Sciatic nerve (tissue), 2 donors: ENCODE measurements around the gene TEX264. TPM values are rescaled to one million over a fixed set of nuclear protein-coding genes. Genes with fewer than 3 reads are reported as not detected.

Experiments
- ATAC-seq: fragments of 200-7000 bp; cut with Tn5 transposase; one replicate; pipeline ENCODE4 v1.9.1; 2020; ENCODE audit warnings: mild to moderate bottlenecking, moderate library complexity
- DNase-seq: peaks from one replicate; pipeline ENCODE4 v3.0.0-alpha.2; 2020; ENCODE audit warnings: low spot score
- intact Hi-C: fragments of 100-400 bp; cut with DNase I; formaldehyde crosslinking; loops from one replicate; pipeline ENCODE4 v1.14.2; 2022
- total RNA-seq: library from RNA; stranded (reverse); fragmentation: NEBNext Ultra II Directional; extraction: Animal tissue kit (Norgen Biotek cat#: 25700); gene quantifications from one replicate; pipeline ENCODE4 v1.2.1, GENCODE V29; 2021
- donor health status: DM: no; HTN: no; CAD: no.
- donor health status: DM: no; HTN: no; CAD: no.

TEX264 gene
- total RNA-seq, 1 donor from 2014 or later = 35.8 TPM

DNA sequence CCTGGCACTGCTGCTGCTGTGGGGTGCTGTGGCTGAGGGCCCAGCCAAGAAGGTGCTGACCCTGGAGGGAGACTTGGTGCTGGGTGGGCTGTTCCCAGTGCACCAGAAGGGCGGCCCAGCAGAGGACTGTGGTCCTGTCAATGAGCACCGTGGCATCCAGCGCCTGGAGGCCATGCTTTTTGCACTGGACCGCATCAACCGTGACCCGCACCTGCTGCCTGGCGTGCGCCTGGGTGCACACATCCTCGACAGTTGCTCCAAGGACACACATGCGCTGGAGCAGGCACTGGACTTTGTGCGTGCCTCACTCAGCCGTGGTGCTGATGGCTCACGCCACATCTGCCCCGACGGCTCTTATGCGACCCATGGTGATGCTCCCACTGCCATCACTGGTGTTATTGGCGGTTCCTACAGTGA lies 38.0 kb downstream of the TEX264 start:
- DNase-seq (peak; percentile 41), ATAC-seq (no peak)

DNA sequence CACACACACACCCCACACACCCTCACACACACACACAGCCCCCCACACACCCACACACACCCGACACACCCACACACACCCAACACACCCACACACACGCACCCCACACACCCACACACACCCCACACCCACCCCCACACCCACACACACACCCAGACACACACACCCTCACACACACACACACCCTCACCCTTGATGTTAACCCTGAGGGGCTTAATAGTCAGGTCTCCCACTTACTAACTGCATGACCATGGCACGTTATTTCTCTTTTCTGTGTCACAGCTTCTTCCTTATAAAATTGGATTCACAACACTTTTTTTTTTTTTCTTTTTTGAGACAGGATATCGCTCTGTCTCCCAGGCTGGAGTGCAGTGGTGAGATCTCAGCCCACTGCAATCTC lies 38.6 kb downstream of the TEX264 start:
- peak; percentile 8 for DNase-seq
- ATAC-seq = no peak
- intact Hi-C loops = no loop called here

More for the DNA sequence above, 38.0 kb downstream of the TEX264 start:
- intact Hi-C loops = no loop called here

DNA sequence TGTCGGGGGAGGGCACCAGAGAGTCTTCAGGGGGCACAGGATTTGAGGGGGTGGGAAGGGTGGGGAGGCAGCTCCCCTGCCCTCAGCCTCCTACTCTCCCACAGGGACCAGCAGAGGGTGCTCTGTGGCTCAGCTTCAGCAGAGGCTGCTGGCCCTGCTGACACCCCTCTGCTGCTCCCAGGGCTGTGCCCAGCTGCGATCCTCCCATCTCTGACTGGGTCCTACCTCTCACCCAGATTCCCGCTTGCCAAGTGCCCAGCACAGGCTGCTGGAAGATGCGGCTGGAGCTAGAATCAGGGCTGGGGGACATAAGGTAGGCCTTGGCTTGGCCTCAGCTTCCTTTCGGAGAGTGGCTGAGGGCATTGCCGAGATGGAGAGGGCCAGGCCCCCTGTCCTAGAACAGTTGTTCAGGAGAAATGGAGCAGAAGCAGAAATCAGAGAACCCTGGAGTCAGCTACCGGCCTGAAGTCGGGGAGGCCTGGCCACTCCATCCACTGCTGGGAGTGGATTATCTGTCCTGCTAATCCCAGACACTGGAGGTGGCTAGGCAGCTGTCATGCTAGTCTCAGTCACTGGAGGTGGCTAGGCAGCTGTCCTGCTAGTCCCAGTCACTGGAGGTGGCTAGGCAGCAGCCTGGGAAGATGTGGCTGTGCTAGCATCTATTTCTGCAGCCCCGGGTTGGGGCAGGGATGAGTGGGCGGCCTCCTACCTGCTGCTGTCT lies 39.7 kb downstream of the TEX264 start:
- intact Hi-C loops = no loop called here
- peak; percentile 33 for DNase-seq
- no peak for ATAC-seq

DNA sequence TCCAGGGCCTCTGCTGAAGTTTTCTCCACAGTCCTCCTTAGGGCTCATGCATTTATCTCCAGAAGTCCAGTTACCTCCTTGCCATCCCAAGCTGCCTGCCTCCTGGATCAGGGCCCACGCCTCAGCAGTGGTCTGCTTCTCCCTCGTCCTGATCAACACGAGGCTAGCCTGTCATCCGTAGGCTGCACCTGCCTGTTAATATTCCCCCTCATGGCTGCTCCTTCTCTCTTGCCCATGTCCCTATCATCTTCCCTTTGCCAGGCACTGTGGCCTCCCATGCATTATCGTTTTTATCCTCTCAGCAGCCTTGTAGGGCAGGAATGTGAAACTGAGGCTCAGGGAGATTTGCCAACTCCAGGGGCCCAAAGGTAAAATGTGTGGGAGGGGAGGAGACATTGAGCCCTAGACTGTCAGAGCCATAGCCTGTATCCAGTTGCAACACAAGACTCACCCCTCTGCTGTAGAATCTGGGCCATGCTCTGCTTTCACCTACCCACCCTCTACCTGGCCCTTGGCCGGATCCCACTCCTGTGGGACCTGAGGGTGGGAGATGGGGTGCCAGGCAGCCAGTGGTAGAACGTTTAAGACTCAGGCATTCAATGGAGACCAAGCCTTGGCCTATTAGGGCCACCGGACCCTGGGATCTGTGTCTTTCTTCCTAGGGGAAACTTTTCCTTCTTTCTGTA lies 40.4 kb downstream of the TEX264 start:
- ATAC-seq (no peak), DNase-seq (peak; percentile 27)
- intact Hi-C loops = no loop called here

DNA sequence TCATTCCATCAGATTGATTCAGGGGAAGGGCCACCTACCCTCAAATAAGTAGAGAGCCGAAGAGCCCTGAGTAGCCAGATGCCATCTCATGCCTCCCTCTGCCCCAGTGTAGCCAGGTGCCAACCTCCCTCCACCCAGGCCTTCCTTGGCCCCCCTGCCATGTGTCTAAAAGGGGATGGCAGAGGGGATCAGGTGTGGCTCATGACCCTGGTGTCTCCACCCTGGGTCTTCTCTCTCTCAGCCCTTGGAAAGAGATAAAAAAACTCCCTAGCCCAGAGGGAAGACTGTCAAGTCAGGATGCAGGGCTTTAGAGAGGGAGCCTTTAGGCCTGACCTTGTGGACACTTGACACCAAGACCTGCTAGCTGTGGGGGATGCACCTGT lies 41.0 kb downstream of the TEX264 start:
- ATAC-seq (no peak), DNase-seq (peak; percentile 7)
- intact Hi-C loops = no loop called here

DNA sequence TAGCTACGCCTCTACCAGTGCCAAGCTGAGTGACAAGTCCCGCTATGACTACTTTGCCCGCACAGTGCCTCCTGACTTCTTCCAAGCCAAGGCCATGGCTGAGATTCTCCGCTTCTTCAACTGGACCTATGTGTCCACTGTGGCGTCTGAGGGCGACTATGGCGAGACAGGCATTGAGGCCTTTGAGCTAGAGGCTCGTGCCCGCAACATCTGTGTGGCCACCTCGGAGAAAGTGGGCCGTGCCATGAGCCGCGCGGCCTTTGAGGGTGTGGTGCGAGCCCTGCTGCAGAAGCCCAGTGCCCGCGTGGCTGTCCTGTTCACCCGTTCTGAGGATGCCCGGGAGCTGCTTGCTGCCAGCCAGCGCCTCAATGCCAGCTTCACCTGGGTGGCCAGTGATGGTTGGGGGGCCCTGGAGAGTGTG lies 41.5 kb downstream of the TEX264 start:
- ATAC-seq = no peak
- intact Hi-C loops = no loop called here
- DNase-seq = peak; percentile 36

DNA sequence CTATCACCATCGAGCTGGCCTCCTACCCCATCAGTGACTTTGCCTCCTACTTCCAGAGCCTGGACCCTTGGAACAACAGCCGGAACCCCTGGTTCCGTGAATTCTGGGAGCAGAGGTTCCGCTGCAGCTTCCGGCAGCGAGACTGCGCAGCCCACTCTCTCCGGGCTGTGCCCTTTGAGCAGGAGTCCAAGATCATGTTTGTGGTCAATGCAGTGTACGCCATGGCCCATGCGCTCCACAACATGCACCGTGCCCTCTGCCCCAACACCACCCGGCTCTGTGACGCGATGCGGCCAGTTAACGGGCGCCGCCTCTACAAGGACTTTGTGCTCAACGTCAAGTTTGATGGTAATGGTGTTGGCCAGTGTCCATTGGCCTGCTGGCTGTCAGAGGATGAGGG lies 41.9 kb downstream of the TEX264 start:
- DNase-seq = peak; percentile 38
- no peak for ATAC-seq
- intact Hi-C loops = no loop called here

DNA sequence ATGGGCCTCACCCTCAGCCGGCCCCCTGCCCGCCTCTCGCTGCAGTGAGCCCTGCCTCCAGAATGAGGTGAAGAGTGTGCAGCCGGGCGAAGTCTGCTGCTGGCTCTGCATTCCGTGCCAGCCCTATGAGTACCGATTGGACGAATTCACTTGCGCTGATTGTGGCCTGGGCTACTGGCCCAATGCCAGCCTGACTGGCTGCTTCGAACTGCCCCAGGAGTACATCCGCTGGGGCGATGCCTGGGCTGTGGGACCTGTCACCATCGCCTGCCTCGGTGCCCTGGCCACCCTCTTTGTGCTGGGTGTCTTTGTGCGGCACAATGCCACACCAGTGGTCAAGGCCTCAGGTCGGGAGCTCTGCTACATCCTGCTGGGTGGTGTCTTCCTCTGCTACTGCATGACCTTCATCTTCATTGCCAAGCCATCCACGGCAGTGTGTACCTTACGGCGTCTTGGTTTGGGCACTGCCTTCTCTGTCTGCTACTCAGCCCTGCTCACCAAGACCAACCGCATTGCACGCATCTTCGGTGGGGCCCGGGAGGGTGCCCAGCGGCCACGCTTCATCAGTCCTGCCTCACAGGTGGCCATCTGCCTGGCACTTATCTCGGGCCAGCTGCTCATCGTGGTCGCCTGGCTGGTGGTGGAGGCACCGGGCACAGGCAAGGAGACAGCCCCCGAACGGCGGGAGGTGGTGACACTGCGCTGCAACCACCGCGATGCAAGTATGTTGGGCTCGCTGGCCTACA lies 44.4 kb downstream of the TEX264 start:
- ATAC-seq (no peak), DNase-seq (no peak)
- intact Hi-C loops = no loop called here

DNA sequence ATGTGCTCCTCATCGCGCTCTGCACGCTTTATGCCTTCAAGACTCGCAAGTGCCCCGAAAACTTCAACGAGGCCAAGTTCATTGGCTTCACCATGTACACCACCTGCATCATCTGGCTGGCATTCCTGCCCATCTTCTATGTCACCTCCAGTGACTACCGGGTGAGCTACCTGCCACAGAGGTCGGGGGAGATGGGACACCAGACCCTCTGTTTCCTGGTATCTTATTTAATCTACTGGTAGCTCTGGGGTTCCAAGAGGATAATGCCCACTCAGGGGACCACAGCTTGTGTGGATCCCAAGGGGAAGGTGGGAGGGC lies 44.9 kb downstream of the TEX264 start:
- no peak for ATAC-seq
- intact Hi-C loops = no loop called here
- no peak for DNase-seq

DNA sequence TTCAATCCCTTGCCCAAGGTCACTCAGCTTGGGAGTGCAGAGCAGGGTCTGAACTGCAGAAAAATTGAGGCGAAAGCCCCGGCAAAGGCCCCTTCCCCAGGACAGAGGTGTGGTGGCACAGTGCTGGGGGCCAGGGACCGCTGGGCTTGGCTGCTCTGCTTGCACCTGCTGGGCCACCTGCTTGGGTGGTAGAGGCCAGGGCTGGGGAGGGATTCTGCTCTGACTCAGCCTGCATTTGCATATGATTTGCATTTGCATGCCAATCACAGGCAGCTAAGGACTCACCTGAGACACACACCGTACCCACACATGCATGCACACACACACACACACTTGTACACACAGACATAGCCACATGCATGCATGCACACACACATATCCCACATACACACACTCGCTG lies 45.8 kb downstream of the TEX264 start:
- ATAC-seq = no peak

DNA sequence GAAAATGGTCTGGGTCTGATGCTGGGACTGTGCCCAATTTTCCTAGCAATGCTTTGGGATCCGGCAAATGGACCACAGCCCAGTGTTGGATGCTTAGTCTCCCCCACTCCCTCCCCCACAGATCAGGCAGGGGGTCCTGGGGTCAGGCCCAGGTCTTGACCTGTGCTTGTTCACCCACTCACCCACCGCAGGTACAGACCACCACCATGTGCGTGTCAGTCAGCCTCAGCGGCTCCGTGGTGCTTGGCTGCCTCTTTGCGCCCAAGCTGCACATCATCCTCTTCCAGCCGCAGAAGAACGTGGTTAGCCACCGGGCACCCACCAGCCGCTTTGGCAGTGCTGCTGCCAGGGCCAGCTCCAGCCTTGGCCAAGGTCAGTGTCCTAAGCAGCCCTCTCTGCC lies 46.4 kb downstream of the TEX264 start:
- no peak for DNase-seq
- intact Hi-C loops = no loop called here

More for the DNA sequence above, 45.8 kb downstream of the TEX264 start:
- intact Hi-C loops = no loop called here
- DNase-seq = no peak

DNA sequence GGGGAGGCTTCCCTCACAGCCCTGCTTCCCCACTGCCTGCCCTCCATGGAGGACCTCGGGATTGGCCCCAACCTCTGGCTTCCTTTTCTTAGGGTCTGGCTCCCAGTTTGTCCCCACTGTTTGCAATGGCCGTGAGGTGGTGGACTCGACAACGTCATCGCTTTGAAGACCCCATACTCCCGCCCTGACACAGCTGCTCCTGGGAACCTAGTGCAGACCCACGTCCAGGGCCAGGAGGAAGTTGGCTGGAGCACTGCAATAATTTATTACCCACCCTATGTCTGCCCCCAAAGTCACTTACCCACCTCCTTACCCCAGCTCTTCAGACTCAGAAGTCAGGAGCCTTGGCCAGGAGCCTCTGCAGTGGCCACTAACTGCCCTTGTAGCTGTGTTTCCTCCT lies 46.9 kb downstream of the TEX264 start:
- DNase-seq = no peak
- intact Hi-C loops = no loop called here
- no peak for ATAC-seq

More for the DNA sequence above, 46.4 kb downstream of the TEX264 start:
- no peak for ATAC-seq

DNA sequence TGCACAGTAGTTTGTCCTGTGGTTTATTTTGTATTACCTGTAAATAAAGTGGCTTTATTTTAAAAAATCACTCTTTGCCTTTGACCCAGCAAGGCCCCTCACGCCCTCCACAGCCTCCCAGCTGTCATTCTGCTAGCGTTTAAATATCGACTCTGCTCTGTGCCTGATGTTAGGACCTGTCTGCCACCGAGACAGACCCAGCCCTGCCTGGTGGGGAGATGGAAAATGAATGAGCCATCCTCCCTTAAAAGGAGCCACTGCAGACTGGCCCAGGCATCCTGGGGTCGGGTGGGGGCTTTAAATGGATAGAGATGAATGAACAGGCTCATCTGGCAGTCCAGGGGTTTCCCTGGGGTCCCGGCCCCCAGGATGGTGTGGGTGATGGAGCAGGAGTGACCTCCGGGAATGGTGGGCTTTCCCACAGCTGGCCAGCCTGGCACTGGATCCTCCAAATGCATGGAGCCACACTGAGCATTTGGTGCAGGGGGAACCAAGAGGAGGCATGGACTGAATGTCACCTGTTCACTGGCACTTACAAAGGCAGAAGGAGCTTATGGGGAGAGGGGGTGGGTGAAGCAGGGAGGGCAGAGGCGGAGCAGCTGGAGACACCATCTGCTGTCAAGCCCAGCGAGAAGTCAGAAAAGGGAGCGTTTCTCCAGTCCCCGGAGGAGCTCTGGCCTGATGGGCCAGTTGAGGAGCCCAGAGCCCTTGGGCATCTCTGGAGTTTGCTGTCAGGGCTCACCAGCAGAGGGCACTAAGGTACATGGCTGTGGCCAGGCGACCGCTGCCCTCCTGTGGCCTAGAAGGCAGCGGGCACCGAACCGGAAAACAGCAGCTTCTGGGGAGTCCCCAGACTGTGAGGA lies 47.7 kb downstream of the TEX264 start:
- intact Hi-C loops = no loop called here
- no peak for ATAC-seq
- DNase-seq = no peak

DNA sequence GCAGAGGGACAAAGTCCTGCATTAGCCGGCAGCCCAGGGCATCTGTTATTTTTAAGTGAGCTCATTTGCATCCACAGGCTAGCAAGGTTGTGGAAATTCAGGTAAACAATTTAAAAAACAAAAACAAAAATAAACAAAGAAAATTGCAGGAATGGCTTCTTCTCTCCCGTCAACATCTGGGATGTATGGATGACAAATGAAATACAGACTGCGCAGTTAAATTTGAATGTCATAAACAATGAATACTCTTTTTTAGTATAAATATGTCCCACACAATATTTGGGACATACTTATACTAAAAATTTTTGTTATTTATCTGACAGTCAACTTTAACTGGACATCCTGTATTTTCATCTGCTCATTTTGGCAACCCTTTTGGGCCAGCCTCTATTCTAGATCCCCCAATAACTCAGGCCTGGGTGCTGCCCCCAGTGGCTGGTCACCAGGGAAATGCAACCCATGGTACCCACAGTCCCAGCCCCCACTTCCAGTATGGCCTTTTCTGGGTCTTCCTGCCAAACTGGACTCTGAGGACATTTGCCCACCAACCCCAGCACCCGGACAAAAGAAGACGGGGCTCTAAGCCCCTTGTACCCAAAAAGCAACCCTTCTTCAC lies 48.5 kb downstream of the TEX264 start:
- DNase-seq (no peak), ATAC-seq (no peak)
- intact Hi-C loops = no loop called here

DNA sequence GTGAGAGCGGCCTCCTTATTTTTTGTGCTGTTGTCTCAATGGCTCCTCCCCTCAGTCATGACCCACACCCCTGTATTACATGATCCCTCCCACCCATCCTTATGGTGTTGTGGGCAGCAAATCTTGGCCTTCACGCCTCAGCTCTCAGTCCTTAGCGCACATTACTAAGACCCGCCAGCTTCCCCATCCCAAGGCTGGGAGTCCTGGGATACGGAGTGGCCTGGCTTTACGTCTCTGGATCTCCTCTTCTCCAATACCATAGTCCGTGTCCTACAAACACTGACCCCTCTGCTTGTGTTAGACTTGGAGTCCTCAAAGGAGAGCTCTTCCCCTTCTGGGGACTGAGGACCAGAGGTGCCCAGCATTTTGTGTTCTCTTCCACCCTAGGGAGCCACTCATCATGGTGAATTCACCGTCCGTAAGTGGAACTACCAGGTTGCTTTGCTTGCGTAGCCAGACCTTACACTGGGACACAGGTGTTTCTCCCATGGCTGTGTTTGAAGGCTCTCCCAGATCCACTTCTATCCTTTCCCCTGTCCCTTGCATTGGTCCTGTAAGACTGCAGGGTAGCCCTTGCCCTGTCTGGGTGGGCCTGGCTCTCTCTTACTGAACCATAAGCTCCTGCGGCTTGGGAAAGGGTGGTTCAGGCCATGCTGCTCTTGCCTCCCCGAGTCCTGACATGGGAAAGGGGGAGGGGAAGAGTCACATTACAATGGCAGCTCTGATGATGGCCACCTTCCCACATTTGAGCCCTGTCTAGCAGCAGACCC lies 49.4 kb downstream of the TEX264 start:
- no peak for DNase-seq
- intact Hi-C loops = no loop called here
- ATAC-seq = no peak

DNA sequence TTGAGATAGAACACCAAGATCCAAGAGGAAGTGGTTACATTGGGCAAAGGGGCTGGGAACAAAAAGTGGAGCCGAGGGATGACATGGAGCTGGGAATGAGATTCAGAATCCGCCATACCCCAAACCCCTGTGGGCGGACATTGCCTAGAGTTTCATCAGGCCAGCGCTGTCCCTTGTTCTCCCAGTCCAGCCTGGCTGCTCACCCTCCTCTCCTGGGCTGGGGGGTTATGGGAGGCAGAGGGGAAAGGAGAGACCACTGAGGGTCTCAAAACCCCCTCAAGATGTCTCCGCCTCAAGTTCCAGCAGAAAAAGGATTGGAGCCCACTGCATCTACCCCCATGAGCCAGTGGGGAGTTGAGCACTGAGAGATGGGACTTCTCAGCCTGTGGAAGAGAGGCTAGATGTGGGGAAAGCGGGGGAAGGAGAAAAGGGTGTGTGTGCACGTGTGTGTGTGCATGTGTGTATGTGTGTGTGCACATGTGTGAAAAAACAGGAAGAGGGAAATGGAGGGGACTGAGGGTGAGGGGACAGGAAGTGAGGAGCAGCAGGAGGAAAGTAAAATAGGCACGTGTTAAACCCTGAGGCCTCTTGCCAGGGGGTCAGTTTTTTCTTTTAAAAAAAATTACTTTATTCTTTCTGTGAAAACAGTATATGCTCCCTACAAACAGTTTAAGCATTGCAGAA lies 50.2 kb downstream of the TEX264 start:
- DNase-seq = no peak
- intact Hi-C loops = no loop called here
- no peak for ATAC-seq

DNA sequence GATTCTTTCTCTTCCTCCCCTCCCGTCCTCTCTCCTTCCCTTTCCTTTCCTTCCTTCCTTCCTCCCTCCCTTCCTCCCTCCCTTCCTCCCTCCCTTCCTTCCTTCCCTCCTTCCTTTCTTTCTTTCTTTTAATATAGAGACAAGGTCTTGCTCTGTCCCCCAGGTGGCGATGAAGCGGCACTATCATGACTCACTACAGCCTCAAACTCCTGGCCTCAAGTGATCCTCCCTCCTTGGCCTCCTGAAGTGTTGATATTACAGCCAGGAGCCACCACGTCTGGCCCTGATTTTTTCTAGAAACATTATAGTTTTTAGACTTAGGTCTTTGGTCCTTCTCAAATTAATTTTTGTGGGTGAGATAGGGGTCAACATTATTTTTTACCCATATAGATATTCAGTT lies 51.3 kb downstream of the TEX264 start:
- ATAC-seq (no peak), DNase-seq (no peak)
- intact Hi-C loops = no loop called here

DNA sequence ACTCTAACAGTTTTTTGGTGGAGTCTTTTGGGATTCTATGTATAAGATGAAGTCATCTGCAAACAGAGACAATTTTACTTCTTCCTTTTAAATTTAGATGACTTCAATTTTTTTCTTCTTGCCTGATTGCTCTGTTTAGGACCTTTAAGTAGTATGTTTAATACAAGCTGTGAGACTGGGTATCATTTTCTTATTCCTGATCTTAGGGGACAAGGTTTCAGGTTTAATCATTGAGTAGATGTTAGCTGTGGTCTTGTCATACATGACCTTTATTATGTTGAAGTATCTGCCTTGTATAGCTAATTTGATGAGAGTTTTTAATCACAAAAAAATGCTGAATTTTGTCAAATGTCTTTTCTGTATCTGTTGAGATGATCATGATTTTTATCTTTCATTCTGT lies 56.4 kb downstream of the TEX264 start:
- no peak for DNase-seq
- no peak for ATAC-seq
- intact Hi-C loops = no loop called here
